SU-DHL-6 (cell line): Measurements from ENCODE around the gene FCMR.

Source experiments
- CTCF ChIP-seq: fragments of 200-600 bp; sonication (generic); IDR thresholded peaks from one replicate; pipeline ENCODE4 v1.5.1; 2017; ENCODE audit warnings: antibody characterized with exemption, mild to moderate bottlenecking, low read length, moderate library complexity; ENCODE audit not compliant: insufficient read depth, poor library complexity, severe bottlenecking
- EZH2phosphoT487 ChIP-seq: fragments of 200-600 bp; sonication (generic), shearing (Covaris generic); conservative IDR thresholded peaks from 2 replicates; pipeline ENCODE4 v1.6.1; 2018; ENCODE audit warnings: mild to moderate bottlenecking, antibody characterized with exemption, low read length, moderate library complexity, mixed read lengths

- TF ChIP-seq CTCF (no peak), EZH2phosphoT487 (no peak)
These were observed 26.4 kb downstream of the FCMR start for GRCh38 chr1:206895325-206895724.
